GM15510 (cell line): ENCODE results near the gene NARF.

Experiments
- POLR2A ChIP-seq: IDR thresholded peaks from 3 replicates; pipeline ENCODE4 v1.6.1; 2011; ENCODE audit warnings: borderline replicate concordance; ENCODE audit not compliant: insufficient read length; ENCODE audit errors: extremely low read depth

The NARF gene

DNA sequence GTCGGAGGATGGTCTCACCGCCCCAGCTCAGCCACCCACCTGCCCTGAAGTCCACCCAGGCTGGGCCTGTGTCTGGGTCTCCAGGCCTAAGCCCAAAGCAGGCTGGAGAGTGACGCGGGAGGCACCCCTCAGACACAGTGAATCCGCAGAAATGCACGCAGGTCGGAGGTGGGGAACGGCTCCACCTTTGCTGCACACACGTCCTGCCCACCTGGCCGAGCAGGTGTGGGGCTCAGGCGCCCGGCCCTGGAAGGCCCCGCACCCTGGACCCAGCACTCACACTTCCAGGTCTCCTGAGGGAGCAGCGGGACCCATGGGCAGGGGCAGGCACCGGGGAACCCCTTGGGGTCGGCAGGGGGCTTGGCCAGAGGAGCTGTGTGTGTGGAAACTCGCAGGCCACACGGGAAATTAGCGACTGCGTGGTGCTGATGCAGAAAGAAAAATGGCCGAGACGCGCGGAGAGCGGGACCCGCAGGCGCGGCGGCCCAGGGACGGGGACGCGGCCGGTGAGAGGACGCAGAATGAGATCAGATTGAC is 18.6 kb upstream of the NARF start:
- TF ChIP-seq POLR2A, result no peak

- peak; percentile 25 for TF ChIP-seq POLR2A
These were observed 18.0 kb upstream of the NARF start for GRCh38 chr17:82440469-82440981.

- peak; percentile 12 for TF ChIP-seq POLR2A
These were observed 17.4 kb upstream of the NARF start for GRCh38 chr17:82440991-82441627.

GRCh38 chr17:82441691-82442487 is 16.7 kb upstream of the NARF start:
- TF ChIP-seq POLR2A, result peak; percentile 44

DNA sequence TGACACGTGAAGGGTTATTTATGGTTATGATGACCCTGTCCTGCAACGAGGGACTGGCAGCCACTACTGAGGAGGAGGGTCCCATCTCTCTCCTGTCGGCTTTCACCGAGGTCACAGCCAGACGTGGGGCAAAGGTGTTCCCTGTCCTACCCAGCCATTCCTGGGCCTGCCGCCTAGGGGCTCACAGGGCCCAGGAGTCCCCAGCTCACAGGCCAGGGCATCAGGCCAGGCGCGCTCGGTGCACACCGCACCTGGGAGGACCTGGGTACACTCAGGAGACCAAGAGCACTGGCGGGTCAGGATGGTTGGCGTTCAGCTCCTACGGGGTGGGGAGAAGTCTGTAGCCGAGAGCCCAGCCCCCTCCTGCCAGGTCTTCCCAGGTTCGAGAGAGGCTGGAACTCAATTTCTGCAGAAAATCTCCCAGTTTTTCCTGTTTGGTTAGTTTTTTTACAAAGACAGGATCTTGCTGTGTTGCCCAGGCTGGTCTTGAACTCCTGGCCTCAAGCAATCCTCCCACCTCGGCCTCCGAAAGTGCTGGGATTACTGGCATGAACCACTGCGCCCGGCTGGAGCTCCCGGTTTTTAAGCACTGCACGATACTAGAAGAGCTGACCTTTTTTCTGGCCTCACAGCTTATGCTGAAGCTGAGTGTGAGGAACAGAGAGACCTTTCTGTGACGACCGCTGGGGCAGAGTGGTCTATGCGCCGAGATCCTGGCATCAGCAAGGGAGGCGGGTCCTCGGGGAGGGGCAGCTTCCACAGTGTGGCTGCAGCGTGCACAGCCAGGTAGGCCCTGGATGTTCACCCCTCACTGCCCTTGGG is 15.7 kb upstream of the NARF start:
- no peak for TF ChIP-seq POLR2A

DNA sequence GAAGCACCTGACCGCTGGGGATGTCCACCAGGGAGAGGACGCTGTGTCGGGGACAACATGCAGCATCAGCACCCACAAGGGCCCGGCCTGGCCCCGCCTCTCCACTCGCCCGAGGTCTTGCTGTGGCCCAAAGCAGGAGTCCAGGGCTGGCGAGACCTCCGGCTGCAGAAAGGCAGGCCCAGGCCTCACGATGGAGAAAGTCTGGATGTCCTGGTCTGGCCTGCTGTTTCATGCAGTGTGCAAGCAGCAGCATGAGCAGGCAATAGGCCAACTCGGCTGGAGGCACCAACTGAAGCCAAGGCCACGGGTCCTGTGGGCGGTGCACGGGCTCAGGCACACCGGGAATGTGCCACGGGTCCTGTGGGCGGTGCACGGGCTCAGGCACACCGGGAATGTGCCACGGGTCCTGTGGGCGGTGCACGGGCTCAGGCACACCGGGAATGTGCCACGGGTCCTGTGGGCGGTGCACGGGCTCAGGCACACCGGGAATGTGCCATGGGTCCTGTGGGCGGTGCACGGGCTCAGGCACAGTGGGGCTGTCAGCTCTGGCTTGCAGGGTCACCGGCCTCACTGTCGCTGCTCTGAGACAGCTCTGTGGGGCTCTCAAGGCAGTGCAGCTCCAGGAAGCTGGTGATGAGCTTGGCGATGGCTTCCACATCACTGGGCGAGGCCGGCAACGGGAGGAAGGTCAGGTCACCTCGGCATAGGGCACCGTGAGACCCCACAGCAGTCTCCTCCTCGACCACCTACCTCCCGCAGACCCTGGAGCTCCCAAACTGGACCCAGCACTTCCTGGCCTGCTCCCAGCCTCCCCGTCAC is 14.9 kb upstream of the NARF start:
- peak; percentile 9 for TF ChIP-seq POLR2A

DNA sequence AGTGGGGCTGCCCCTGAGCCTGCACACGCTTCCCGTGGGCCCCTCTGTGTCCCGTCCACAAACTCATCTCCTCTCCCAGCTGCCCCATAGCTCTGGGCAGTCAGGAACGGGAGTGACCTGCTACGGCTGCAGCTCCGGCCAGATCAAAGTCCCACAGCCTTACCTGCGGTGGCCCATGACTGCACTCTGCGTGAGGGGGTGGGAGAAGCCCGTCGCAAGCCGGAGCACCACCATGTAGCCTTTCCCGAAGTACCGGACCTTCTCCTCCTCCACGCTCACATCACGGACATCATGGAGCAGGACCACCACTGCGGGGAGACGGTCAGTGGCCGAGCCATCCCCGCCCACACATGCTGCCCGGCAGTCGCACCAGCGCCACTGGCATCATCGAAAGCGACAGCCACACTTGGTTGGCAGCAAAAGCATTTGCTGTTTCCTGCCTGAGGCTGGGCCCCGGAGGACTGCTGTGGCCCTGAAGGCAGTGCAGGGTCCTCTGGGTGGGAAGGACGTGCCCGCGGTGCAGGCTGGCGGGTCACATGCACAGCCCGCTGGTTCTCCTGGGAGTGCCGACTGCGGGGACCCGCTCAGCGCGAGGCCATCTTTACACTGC is 14.2 kb upstream of the NARF start:
- peak; percentile 0 for TF ChIP-seq POLR2A

- TF ChIP-seq POLR2A, result no peak
These were observed 13.5 kb upstream of the NARF start for GRCh38 chr17:82444941-82445521.

GRCh38 chr17:82445542-82445941 is 13.0 kb upstream of the NARF start:
- no peak for TF ChIP-seq POLR2A

DNA sequence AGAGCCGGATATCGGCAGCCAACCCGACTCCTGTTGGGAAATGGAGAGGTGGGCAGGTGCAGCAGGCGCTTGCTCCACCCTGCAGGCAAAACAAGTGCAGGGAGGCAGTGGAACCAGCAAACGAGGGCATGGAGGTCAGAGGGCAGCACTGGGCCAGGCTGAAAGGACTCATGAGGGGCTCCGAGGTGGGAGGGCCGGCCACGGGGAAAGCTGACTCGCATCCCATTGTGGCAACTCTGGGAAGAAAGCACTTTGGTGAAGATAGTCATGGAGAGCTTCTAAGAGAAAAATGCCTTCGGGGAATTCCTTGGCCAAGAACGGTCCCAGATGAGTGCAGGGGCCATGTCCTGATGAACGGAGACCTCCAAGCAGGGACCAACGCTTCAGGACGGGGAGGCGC is 12.4 kb upstream of the NARF start:
- no peak for TF ChIP-seq POLR2A

GRCh38 chr17:82446649-82447048 is 11.9 kb upstream of the NARF start:
- no peak for TF ChIP-seq POLR2A

- no peak for TF ChIP-seq POLR2A
These were observed 10.7 kb upstream of the NARF start for GRCh38 chr17:82447876-82448275.

- peak; percentile 68 for TF ChIP-seq POLR2A
These were observed 9.2 kb upstream of the NARF start for GRCh38 chr17:82449131-82449882.

- no peak for TF ChIP-seq POLR2A
These were observed 8.6 kb upstream of the NARF start for GRCh38 chr17:82449883-82450356.
